GM18511 (cell line): Measurements from ENCODE around the gene OR8B12.
"Not testable (repeated sequence)": the region's sequence is repeated elsewhere in the genome, so short reads cannot be mapped to it uniquely, and the experiment has no call there.

Experiments
- ATAC-seq: cut with Tn5 transposase; IDR thresholded peaks from one replicate; pipeline ENCODE4 v1.9.1; 2021; ENCODE audit warnings: mild to moderate bottlenecking, moderate library complexity; ENCODE audit not compliant: unreplicated experiment

The OR8B12 gene

DNA sequence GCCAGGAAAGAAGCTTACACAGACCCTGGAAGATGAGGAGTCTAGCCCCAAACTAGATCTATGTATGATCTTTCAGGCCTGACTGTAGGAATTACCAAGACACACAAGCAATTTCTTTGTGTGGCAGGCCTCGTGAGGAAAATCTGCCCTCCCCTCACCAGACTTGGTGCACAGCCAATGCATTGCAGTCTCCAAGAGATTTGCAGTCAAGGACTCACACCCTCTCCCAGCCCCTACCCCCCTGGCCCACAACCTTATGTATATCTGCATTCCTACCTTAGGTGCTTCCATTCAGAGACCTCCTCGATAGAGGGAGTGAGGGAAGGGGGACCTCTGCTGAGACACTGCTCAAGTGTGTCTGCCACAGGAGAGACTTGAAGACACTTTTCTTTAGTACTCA, 9.8 kb downstream of the OR8B12 start:
- ATAC-seq = no peak

DNA sequence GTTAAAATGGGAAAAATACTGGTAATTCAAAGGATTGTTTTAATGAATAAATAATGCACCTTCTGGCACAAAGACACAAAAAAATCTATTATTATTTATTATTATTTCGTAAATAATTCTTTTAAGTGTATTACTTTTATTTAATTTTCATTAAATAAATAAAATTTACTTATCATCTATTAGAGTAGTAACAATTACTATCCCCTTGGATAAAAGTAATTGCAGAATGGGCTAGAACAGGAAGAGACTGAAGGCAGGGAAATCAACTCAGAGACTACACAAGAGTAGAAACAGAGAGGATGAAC, 23.0 kb downstream of the OR8B12 start:
- no peak for ATAC-seq

DNA sequence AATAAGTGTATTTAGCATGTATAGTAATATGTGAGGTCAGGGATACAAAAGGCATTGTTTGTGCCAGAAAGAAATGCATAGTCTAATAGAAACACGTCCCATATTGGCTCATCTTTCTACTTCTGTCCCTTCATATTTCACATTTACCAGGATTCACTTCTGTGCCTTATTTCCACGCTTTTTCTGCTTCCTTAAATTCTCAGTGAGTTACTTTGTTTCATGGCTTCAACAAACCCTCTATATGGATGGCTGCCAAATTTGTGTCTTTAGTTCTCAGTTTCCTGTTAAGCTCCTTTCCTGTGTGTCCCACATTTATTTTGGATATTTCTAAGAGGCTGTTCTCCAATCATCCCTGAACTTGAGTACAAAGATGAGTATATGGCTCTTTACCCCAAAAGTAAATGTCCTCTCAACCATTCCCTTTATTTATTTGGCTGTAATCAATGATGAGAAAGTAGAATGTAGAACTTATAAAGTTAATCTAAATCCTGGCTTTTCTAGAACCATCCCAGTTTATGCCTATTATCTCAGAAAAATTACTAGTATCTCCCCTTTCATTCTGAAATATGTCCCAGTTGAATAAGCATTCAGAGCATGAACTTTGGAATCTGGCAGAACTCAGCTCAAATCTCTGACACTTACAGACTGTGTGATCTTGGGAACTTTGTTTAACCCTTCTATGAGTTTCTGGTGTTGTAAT, 23.5 kb downstream of the OR8B12 start:
- ATAC-seq = no peak

DNA sequence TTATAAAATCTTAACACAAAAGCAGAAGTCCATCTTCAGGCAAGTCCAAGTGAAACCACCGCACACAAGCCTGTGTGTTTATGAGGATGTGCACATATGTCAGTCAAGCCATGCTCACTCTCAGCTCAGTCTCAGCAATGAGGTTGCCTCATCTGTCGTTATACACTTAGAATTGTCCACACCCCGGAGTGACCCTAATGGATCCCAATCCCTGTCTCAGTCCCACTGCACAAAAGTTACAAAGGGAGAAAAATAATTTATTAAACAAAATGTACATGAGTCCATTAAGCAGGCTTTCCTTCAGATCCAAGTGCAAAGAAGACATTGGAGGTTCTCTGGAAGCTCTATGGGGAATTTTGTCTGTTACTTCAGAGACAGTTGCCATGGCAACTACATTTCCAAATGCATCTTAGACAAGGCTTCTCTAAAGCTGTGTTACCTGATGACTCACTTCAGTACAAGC, 24.4 kb downstream of the OR8B12 start:
- ATAC-seq = no peak

DNA sequence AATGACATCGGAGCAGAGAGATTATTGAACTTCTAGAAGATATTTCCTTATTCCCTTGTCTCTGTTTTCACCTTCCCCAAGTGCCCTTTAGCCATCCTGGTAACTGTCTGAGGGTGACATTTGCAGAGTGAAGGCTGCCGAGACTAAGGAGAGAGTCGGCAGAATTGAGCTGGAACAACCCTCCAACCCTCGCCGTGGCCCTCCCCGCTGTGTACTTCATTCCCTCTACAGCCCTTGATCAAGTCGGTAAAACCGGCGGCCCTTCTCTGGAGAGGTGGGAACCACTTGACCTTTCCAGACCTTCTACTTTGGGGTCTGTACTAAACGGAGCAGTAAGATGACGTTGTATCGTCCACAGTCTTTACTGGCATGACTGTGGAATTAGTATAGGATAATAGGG, 26.1 kb downstream of the OR8B12 start:
- no peak for ATAC-seq

DNA sequence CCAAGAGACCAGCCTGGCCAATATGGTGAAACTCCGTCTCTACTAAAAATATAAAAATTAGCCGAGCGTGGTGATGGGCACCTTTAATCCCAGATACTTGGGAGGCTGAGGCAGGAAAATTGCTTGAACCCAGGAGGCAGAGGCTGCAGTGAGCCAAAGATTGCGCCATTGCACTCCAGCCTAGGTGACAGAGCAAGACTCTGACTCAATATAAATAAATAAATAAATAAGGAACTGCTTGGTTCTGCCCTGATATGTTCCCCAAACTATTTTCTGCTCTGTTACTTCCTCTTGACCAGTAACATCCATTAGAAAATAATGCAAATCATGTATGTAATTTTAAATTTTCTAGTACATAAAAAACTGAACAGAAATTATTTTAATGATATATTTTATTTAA, 28.8 kb downstream of the OR8B12 start:
- ATAC-seq = not testable (repeated sequence)

DNA sequence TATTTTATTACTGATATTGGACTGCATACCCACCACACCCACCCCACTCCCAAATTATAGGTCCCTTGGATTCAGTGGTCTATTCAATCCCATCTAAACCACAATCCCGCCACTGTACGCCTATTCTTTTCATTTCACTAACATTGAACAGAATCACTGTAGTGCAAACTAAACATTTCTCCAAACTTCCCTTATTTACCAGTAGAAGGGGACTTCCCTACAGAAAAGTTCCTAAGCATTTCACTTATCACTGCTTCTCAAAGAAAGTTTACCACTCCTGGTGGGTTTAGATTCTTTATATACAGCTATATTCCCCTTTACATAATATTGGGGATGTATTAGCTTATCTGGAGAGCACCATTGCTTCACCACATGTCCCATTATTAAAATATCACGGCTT, 29.3 kb downstream of the OR8B12 start:
- ATAC-seq = no peak

DNA sequence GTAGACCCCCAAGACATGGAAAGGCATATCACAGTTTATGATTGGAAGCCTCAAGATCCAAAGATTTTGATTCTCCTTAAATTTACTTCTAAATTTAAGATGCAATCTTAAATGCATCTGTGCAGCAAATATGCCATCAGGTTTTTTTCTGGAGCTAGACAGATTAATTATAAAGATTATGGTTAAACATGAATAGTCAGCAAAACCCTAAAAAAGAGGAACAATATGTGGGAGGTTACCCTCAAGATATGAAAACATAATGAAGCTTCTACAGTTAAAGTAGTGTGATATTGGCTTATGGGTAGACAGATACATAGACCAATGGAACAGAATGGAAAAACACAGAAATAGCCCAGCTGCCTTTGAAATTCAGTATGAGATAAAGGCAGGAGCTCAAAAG, 31.7 kb downstream of the OR8B12 start:
- no peak for ATAC-seq

DNA sequence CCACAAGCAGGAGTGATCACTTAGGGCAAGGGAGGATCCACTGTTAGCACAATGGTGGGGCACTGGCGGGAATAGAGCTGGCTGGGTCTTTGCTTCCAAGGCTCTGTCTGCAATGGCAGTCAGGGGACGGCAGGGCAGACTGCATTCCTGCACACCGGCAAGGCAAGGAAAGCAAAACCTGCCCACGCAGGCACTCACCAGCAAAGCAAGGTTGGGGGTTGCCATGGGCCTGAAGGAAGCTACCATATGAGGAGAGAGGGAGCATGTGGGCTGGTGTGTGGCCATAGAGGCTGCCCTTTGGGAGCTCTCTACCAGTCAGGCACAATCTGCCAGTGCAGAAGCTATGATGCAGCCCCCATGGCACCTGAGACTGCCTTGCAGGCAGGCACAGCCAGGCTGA, 33.2 kb downstream of the OR8B12 start:
- ATAC-seq = no peak

DNA sequence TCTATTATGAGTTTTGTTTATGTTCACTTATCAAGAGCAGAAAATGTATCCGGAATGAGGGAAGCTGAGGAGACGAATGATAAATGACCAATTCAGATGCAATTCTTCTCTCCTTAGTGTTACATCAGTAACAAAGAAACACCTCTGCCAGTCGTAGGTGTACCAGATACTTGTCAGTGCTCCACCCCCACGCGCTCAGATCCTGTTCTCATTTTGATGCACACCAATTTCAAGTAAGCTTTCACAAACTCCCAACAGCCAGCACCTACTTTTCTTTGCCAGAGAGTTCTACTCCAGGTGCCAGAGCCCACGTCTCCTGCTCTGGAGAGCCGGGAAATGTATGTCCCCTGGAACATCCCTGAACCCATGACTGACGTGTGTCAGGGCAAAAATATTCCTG, 43.7 kb downstream of the OR8B12 start:
- ATAC-seq = no peak

DNA sequence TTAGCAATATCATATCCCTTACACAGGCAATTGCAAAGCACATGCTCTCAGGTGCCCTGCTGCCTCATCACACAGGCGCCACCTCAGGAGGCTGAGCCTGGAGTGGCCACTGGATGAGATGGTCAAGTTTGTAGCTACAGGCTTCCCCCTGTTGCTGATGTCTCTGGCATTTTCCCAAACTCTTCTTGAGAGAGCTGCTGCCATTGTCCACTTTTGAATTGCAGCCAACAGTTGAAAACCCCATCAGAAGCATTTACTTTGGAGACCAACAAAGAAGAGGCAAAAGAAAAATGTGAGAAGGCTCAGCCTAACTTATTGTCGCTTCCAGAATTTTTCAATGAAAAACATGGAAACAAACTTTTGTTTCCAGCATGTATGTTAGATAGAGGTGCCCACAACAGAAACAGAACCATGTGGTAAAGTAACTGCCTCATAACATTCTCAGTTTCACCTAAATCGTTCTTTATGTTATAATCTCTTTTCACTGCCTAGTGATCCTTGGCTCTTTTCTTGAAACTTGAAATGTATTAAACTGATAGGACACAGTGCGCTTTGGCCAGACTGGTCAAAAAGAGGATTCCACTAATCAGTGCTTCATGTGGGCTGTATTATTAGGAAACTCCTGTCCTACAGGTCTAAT, 50.3 kb downstream of the OR8B12 start:
- ATAC-seq = no peak
